WERI-Rb-1 (cell line): ENCODE measurements around the gene TSR3.

Experiments
- DNase-seq: peaks from one replicate; pipeline ENCODE4 v3.0.0-alpha.2; 2020
- H3K27ac ChIP-seq: fragments of 250-450 bp; sonication (Bioruptor Pico); 2 replicates; pipeline ENCODE4 v1.5.1; 2020; ENCODE audit warnings: mild to moderate bottlenecking, moderate library complexity
- H3K27me3 ChIP-seq: fragments of 250-450 bp; sonication (Bioruptor Pico); 2 replicates; pipeline ENCODE4 v1.5.1; 2021; ENCODE audit warnings: mild to moderate bottlenecking, low read depth, moderate library complexity; ENCODE audit not compliant: insufficient read depth, severe bottlenecking
- H3K36me3 ChIP-seq: fragments of 250-450 bp; sonication (Bioruptor Pico); 2 replicates; pipeline ENCODE4 v1.5.1; 2020; ENCODE audit warnings: mild to moderate bottlenecking, moderate library complexity
- H3K4me3 ChIP-seq: 2 replicates; pipeline ENCODE4 v1.5.1; 2011; ENCODE audit warnings: low read depth, mild to moderate bottlenecking, control low read depth, low read length
- H3K9me3 ChIP-seq: fragments of 250-450 bp; sonication (Bioruptor Pico); 2 replicates; pipeline ENCODE4 v1.5.1; 2021; ENCODE audit warnings: mild to moderate bottlenecking, moderate library complexity; ENCODE audit not compliant: severe bottlenecking
- TF ChIP-seq, protein P1 (sequence below): IDR thresholded peaks from 2 replicates; pipeline ENCODE4 v1.5.1; 2011; ENCODE audit warnings: low read depth, mild to moderate bottlenecking, control low read depth, inconsistent platforms, low read length

TSR3 gene

DNA sequence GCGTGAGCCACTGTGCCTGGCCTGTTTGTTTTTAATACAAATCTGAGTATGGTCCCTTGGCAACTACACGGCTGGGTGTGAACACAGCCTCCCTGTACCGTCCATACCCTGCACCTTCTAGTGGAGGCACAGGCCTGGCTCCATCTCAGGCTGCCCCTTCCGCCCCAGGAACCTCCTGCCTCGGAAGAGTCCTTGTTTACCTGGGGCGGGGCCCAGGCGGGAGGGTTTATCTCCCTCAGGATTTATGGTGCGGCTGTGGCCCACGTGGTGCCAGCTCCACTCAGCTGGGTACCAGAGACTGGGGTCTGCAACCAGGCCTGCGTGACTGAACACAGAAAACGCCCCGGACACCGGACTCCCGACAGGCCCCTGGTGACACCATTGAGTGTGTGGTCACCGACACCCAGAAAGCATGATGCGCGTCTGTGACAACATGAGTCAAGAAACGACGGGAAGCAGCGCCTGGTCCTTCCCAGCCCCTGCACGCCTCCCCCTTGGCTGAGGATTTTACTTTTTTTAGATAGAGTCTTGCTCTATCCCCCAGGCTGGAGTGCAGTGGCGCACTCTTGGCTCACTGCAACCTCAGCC is 43.9 kb upstream of the TSR3 start:
- Histone ChIP-seq H3K9me3 (no peaks in the 10 kb centered on the region), H3K36me3 (peaks cover 17% of the 10 kb centered on the region), H3K27ac (no peak overlapping the region), H3K27me3 (no peaks in the 10 kb centered on the region), H3K4me3 (no peak overlapping the region)
- TF ChIP-seq, protein P1, sequence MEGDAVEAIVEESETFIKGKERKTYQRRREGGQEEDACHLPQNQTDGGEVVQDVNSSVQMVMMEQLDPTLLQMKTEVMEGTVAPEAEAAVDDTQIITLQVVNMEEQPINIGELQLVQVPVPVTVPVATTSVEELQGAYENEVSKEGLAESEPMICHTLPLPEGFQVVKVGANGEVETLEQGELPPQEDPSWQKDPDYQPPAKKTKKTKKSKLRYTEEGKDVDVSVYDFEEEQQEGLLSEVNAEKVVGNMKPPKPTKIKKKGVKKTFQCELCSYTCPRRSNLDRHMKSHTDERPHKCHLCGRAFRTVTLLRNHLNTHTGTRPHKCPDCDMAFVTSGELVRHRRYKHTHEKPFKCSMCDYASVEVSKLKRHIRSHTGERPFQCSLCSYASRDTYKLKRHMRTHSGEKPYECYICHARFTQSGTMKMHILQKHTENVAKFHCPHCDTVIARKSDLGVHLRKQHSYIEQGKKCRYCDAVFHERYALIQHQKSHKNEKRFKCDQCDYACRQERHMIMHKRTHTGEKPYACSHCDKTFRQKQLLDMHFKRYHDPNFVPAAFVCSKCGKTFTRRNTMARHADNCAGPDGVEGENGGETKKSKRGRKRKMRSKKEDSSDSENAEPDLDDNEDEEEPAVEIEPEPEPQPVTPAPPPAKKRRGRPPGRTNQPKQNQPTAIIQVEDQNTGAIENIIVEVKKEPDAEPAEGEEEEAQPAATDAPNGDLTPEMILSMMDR = no peak
- no peak for DNase-seq

- H3K27ac ChIP-seq = no peak overlapping the region
- no peaks in the 10 kb centered on the region for H3K27me3 ChIP-seq
- peaks cover 25% of the 10 kb centered on the region for H3K36me3 ChIP-seq
- TF ChIP-seq, protein P1 = no peak
- H3K9me3 ChIP-seq = no peaks in the 10 kb centered on the region
- DNase-seq = no peak
- H3K4me3 ChIP-seq = no peak overlapping the region
These were observed 42.8 kb upstream of the TSR3 start for GRCh38 chr16:1394367-1394951.

DNA sequence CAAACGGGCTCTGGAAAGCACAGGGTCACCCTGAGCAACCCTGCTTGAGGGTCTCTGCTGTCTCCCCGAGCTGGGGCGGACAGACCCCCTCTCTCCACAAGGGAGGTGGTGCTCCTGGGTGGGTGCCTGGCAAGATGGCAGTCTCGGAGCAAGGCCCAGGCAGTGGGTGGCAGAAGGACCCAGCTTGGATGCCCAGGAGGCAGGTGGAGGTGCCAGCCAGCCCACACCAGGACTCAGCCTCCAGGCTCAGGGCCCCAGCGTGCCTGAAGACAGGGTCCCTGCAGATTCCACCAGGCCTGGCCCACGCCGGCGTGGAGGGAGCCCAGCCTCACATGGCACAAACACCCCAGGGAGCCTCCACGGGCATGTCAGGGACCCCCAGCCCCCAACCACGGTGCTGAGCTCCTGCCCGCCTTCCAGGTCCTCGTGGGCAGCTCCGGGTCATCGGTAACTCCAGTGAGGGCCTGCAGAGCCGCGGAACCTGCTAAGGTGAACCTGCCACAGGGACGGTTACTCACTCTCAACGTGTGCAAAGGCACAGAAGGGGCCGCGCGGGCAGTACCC is 42.0 kb upstream of the TSR3 start:
- peaks cover 25% of the 10 kb centered on the region for H3K36me3 ChIP-seq
- H3K27ac ChIP-seq = no peak overlapping the region
- no peak overlapping the region for H3K4me3 ChIP-seq
- H3K9me3 ChIP-seq = no peaks in the 10 kb centered on the region
- TF ChIP-seq, protein P1 = no peak
- H3K27me3 ChIP-seq = no peaks in the 10 kb centered on the region
- DNase-seq = no peak

DNA sequence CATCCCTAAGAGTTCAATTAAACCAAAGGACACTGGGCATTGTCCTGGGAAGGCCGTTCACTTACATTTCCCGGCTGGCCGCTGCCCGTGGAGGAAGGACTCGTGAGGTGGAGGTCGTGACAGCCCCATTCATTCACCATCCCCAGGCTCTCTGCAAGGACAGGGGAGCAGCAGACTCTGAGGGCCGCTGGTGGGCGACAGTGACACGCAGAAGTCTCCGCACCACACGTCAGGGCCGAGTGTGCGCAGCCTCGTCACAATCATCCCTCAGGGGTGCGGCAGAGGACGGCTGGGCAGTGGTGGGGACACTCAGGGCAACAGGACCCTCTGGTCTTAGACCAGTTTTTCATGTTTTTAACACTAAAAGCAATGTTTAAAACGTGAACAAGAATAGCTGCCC is 41.1 kb upstream of the TSR3 start:
- Histone ChIP-seq H3K27me3 (no peaks in the 10 kb centered on the region), H3K4me3 (no peak overlapping the region), H3K36me3 (peaks cover 25% of the 10 kb centered on the region), H3K9me3 (no peaks in the 10 kb centered on the region), H3K27ac (no peak overlapping the region)
- no peak for DNase-seq
- TF ChIP-seq, protein P1 = no peak

- no peak for DNase-seq
- TF ChIP-seq, protein P1 = no peak
- Histone ChIP-seq H3K27me3 (no peaks in the 10 kb centered on the region), H3K27ac (no peak overlapping the region), H3K4me3 (no peak overlapping the region), H3K36me3 (peaks cover 25% of the 10 kb centered on the region), H3K9me3 (no peaks in the 10 kb centered on the region)
These were observed 38.6 kb upstream of the TSR3 start for GRCh38 chr16:1390239-1390779.
